HG02840 (cell line): ENCODE results near the gene GPR32.
A peak's percentile ranks its signal among the peaks of the same experiment; 100 is the strongest.
"Not testable (repeated sequence)": the region's sequence is repeated elsewhere in the genome, so short reads cannot be mapped to it uniquely, and the experiment has no call there.

Experiments
- ATAC-seq: cut with Tn5 transposase; IDR thresholded peaks from one replicate; pipeline ENCODE4 v1.9.1; 2021; ENCODE audit warnings: mild to moderate bottlenecking, moderate library complexity, moderate number of reproducible peaks; ENCODE audit not compliant: unreplicated experiment, low FRiP score

GPR32 gene

DNA sequence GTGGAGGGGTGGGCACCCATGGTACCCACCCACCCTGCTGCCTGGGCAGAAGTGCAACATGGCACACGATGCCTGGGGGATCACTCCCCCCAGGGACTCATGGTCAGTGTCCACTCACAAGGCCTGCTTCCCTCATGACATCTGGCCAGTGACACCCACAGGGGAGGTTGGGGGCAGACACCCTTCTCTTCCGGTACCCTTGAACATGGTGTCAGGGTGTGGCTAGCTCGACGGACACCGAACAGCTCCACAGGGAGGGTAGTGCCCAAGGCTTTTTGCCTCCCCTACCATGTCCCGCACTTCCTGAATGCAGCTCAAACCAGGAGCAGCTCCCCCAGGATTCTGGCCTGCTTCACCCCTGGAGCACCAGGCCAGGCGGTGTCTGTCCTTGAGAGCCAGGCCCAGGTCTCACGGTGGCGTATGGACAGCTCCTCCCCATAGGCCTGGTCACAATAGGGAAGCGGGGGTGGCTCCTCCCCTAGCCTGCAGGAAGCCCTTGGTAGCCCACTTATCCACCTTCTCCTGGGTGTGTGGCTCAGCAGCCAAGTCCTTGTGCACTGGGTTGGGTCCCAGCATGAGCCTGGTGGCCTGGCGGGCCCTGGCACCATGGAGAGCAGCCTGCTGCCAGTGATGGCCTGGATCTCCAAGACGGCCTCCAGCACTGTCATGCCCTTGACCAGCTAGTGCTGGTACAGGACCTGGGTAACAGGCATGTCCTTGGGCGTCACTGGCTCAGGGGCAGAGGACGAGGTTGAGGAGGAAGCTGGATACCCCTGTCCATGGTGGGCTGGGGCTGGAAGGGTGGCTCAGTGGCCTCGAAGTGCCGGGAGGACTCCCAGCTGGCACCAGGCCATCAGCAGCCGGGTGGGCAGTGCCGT lies 27.8 kb downstream of the GPR32 start:
- ATAC-seq: no peak

DNA sequence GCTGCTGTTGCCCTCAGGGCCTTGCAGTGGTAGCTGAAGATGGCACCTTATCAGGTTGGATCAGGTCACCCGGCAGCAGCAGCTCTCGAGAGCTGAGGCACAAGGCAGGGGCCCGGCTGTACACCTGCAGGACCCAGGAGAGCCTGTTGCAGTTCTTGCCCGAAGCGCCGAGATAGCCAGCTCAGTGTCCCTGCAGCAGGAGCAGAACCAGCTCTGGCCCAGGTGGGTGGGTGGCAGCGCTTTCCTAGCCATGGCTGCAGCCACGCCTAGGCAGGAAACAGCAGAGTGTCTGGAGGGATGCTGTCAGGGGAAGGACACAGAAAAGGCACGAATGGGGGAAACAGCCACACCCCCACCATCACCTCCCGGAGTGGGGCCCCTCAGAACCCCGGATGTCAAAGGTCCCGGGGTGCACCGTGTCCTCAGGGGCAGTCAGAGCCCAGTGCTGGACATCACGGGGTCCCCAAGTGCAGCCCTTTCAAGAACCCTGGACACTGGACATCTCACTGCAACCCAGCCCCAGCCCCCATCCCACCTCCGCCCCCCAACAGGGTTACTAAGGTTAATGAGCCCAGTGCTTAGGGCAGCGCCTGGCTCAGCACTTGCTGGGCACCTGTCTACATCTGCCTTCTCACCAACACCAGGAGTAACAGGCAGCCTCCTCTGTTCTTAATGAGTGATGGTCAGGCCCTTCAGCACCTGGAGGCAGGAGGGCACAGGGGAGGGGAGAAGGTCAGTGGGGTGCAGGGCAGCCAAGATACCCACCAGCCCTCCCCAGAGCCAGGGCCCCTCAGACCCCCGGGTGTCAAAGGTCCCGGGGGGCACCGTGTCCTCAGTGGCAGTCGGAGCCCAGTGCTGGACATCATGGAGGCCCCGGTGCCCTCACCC lies 28.6 kb downstream of the GPR32 start:
- ATAC-seq: no peak

DNA sequence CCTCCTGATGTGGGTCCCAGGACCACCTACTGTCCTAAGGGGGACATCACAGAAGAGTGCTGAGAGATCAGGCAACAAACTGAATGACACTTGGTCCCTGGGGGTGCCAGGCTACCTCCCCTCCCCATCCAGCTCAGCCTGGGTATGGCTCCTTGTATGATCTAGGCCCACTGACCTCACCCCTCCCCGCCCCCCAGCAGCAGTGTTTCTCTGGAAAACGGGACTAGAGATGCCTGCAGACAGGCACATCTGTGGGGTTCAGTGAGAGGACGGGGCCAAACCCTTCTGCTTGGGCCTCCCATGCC lies 29.2 kb downstream of the GPR32 start:
- ATAC-seq: no peak

DNA sequence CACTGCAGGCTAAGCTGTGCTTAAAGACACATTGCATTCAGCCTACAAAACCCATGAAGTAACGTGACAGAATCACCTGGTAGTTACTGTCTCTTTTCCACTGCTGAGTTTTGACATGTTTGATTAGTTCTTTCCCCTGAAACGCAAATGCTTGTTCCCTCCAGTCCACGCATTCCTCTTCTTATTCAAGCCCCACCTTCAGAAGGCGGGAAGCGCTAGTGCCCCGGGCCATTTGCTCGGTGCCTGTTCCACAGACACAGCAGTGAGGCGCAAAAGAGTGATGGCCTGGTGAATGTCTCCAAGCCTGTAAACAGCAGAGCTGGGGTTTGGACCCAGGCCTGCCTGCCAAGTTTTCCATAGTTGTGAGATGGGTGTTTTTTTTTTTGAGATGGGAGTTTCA lies 30.8 kb downstream of the GPR32 start:
- no peak for ATAC-seq

DNA sequence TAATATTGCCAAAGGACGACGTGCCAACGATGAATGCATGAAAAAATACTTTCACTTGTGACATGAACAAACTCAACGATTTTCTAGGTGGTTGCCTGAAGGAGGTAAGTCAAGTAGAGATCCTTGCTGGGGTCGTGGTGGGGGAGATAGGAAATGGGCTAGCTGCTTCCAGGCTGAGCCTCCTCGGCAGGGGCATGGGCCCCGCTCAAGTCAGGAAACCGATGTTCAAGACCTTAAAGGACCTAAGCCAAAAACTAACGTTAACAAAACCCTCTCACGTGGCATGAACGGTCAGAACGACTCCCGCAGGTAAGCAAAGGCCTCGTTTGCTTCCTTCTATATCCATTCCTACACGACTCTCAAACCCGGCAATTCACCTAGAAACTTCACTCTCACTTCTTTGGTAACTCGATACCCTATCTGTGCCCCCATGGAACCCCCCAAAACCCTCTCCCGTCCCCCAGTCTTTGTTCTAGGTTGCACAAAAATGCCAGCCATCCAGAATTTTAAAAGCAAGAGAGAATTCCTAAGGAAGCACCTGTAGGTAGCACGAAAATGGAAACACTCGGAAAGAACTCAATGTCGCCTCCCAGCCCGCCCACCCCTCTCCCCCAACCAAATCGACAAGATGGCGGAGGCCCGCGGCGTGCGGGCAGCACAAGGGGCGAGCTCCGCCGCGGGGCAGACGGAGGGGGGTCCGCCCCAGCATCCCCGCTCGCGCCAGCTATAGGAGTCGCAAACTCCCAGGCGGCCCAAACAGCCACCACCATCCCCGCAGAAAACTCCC lies 33.6 kb downstream of the GPR32 start:
- peak; percentile 3 for ATAC-seq

DNA sequence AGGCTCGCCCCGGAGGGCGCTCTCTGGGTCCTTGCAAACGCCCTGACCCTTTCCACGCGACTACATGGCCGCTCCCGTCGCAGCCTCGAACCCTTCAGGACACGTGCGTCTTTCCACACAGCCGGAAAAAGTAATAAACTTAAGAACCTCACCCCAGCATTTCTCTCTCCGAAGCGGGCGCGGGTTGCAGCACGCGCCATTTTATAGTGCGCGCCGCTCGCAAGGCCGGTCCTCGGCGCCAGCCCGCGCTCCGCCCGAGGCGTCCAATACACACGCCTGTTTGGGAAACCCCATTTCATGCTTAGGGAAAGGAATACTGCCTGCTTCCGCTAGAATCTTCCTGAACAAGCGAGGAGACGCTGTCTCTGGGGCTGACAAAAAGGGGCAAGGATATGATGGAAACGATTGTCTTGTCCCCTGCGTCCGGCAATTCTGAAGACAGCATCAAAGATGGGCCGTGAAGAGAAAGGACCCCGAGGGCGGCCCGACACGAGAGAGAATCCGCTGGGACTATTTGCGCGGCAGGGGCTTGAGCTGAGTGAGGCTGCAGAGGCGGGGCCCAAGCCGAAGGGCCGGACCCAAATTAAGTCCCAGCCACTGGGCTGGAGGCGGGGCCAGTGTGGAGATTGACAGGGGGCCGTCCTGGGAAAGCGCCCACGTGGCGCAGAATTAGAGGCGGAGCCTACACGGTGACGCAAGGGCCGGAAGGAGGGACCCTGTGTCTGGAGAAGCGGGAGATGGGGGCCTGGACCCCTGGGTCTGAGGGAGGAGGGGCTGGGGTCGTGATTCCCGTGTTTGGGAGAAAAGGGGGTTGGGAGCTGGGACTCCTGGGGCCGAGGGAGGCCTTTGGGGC lies 34.4 kb downstream of the GPR32 start:
- peak; percentile 89 for ATAC-seq

DNA sequence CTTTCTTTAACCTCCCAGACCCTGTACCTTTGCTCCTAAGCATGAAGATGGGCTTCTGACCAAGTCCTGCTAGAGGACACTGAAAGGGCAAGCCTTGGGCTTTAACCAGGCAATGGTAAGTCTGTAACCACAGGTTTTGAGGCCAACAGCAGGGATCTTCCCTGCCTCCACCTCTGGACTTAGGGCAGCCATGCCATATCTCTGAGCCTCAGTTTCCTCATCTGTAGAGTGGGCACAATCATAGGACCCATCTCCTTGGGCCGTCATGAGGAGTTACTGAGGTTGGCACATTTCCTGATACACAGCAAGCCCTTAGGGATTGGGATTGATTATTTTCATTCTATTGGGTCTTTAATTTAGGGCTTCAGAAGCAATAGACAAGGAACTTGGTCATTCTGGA lies 38.6 kb downstream of the GPR32 start:
- no peak for ATAC-seq

DNA sequence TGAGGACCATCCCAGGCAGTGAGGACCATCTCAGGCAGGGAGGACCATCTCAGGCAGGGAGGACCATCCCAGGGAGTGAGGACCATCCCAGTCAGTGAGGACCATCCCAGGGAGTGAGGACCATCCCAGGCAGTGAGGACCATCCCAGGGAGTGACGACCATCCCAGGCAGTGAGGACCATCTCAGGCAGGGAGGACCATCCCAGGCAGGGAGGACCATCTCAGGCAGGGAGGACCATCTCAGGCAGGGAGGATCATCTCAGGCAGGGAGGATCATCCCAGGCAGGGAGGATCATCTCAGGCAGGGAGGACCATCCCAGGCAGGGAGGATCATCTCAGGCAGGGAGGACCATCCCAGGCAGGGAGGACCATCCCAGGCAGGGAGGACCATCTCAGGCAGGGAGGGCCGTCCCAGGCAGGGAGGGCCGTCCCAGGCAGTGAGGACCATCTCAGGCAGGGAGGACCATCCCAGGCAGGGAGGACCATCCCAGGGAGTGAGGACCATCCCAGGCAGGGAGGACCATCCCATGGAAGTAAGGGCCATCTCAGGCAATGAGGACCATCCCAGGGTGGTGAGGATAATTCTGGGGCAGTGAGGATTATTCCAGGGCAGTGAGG lies 41.5 kb downstream of the GPR32 start:
- ATAC-seq: not testable (repeated sequence)

DNA sequence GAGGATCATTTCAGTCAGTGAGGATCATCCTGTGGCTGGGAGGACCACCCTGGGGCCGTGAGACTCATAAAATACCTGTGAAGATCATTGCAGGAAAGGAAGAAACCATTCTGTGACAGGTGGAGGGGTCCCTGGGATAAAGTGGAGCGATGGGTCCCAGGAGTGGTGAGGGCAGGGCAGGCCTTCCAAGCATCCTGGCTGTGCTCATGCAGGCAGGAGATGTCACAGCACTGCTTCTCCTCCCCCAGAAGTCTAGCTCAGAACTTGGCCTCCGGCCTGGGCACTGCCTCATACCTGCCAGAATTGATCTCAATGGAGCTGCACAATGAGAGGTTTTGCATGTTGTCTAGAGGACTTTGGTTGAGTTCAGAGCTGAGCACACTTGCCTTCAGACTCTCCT lies 42.2 kb downstream of the GPR32 start:
- ATAC-seq: no peak

DNA sequence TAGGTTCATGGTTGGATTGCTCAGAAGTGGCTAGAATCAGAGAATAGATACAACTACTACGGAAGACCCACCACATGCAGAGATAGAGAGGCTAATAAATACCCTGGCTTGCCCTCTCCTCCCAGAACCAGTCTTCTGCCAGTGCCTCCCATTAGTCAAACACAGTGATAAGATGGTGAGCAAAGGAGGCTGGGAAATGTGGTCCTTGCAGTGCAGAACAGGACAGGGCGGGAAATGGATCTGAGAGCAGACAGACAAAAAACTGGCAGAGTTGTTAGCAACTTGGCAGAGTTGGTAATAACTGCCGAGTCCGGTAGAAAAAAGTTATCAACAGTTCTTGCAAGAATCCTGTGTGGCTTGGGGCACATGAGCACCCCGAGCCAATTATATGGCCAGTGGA lies 44.6 kb downstream of the GPR32 start:
- ATAC-seq: no peak

DNA sequence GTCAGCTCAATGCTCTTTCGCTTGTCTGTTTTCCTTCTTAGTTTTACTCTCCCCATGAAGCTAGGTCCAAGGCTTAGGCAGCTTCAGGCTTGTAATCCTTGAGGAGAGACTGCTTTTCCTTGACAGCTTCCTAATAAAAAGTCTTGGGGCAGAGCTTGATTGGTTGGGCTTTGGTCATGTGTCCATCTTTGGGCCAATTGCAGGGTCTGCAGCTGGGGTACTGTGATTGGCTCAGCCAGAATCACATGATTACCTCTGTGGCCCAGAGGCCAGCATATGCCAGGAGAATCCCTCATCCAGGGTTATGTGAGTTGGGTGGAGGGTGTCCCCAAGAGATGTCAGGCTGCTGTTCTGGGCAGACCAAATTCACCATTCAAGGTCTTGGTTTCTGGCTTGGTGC lies 45.2 kb downstream of the GPR32 start:
- no peak for ATAC-seq

DNA sequence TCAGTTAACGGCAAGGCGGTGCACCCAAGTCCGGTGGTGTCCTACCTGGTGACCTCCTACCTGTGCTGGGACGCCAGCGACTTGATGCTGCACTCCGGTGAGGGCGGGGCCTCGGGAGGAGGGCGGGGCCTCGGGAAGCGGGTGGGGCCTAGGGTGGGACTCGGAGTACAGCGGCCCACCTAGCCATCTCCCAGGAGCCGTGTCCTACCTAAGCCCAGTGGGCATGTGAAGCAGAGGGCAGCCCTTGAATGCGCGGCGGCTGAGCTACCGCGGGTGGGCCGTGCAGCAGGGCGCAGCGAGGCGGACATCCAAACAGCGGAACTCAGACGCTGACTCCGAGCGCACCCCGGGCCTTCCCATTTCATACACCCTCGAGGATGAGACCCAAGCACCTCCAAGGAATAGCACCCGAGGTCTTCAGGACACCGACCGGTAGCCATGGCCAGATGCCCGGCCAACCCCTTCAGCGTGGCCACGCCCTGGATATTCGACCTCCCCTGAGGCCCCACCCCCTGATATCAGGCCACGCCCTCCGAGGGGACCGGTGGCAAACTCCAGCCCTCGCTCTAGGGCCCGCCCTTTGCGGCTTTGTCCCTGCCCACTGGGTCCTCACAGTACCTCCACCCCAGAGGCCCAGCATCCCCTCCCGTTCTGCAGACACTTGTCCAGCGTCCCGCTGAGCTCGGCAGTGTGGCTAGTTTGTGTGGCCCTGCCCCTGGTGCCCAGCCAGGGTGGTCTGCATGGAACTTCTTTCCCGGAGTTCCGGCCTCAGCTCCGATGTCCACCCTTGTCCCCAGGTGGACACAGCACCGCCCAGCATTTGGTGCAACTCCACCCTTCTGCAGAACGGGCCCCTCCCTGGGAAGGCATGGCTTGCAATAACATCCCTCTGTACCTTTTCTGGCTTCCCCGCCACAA lies 47.9 kb downstream of the GPR32 start:
- ATAC-seq: peak; percentile 54

DNA sequence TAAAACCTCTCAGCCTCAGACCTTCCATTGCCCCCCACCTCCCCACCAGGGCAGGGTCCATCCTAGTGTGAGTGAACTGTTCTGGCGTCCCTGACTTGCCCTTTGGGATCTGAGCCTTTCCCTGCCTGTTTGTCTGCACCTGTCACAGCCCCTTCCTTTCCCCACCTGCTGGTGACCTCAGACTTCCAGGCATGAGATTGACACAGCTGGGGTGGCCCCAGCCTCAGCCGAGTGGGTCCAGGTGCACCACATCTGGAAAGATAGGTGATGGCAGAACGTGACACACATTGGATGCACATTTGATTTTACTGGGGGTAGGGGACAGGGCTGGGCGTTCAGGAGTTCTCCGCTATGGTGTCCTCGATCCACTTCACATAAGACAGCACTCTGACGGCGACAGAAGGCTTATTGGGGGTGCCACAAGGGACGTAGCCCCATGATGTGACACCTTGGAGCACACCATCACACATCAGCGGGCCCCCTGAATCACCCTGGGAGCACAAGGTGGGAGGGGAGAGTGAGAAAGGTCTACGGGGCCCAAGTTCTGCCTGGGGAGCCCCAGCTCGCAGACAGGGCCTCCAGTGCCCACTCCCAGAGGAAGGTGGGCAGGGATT lies 48.7 kb downstream of the GPR32 start:
- ATAC-seq: no peak

DNA sequence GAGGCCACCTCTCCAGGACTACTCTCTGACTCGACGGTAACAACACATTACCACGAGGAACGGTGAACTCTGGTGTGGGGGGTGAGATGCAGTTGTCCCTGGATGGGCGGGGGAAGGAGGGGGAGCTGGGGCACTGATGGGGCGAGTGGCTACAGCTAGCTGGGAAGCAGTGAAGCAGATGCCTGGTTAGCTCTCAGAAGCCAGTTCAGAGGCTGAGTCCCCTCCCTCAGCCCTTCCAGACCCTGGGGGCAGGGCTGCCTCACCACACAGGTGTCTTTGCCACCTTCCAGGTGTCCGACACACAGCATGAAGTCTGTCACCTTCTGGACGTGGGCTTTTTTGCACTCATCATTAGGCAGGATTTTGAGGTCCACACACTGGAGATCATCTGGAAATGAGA lies 49.4 kb downstream of the GPR32 start:
- ATAC-seq: no peak

DNA sequence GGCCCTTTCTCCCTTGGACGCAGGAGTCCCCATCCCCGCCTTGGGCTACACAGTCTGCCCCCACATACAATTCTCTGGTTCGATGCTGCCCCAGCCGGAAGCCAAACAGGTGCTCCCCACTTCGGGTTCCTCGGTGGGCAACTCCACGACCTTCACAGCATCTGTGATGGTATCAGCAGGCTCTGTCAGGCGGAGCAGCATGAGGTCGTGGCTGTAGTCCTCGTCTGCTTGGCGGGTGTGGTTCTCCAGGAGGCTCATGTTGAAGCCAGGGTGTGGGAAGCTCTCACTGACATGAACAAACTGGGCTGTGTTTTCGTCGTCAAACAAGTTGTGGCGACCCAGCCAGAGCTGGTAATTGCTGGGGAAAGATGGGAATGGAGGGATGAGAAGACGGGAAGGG lies 49.8 kb downstream of the GPR32 start:
- no peak for ATAC-seq

DNA sequence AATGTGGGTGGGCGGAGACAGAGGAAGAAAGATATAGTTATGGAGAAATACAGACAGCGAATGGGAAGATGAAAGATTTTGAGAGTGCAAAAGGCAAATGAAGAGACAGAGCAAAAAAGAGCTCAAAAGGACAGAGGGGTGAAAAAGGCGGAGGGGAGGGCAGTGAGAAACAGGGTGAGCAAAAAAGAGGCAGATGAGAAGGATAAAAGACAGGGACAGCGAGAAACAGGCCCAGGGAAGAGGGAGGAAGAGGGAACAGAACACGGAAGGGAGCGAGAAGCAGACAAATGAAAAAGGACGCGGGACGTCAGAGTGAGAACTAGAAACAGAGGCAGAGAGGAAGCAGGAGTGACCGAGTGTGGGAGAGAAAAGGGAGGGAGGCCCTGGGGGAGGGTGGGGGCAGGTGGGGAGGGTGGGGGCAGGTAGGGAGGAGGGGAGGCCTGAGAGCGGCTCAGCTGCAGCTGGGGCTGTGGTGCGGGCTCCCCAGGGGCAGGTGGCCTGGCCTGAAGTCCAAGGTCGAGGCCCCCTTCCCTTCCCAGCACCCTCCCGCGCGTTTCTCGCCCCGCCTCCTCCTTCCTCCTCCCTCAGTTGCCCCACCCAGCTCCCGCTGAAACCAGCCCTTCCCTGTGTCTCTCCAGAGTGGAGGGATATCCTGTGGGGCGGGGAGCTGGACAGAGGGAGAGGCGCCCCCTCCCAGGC lies 50.4 kb downstream of the GPR32 start:
- no peak for ATAC-seq

DNA sequence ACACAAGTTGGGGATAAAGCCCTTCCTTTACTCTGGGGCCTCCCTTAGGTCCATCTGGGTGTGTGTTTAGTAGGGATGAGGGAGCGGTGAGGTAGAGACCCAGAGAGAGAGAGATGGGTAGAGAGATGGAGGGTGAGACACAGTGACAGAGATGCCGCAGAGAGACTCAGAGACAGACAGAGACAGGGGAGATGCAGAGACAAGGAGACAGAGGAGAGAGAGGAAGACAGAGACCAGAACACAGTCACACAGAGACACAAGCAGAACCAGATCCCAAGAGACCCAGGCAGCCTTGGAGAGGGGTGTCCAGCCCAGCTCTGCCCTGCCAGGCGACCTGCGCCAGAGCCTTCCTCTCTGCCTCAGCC lies 51.0 kb downstream of the GPR32 start:
- ATAC-seq: no peak
